IMR-90 (cell line): ENCODE results near the gene PARP12. TPM values are rescaled to one million over a fixed set of nuclear protein-coding genes. Genes with fewer than 3 reads are reported as not detected.

ENCODE experiments used
- ATAC-seq: fragments of 200-7000 bp; cut with Tn5 transposase; 2 replicates; pipeline ENCODE4 v1.9.1; 2020; ENCODE audit warnings: low read depth, mild to moderate bottlenecking, moderate library complexity
- BruUV-seq: library from RNA; stranded (reverse); fragments of 400-500 nt; replicated peaks from 2 replicates; lab custom pipeline; 2021; lab: Mats Ljungman, UMichigan
- CTCF ChIA-PET: fragments of 300-600 bp; formaldehyde crosslinking; extraction: SDS; loops from one replicate; lab custom pipeline; 2021; ENCODE audit warnings: antibody characterized with exemption; lab: Yijun Ruan, JAX
- POLR2A ChIA-PET: fragments of 300-600 bp; sonication (Branson Sonifier 250); formaldehyde crosslinking; loops from one replicate; lab custom pipeline; 2022; ENCODE audit warnings: antibody characterized with exemption; ENCODE audit not compliant: unreplicated experiment; lab: Charles Lee
- DNase-seq: peaks from one replicate; pipeline ENCODE4 v3.0.0; 2013
- H2AFZ ChIP-seq: replicated peaks from 2 replicates; pipeline ENCODE3; 2013; ENCODE audit warnings: low read length, mild to moderate bottlenecking; ENCODE audit not compliant: poor library complexity
- H2AK5ac ChIP-seq: 2 replicates; pipeline ENCODE4 v1.6.1; 2013; ENCODE audit warnings: low read depth, low read length, inconsistent platforms
- H2AK9ac ChIP-seq: replicated peaks from 2 replicates; pipeline ENCODE3; 2013; ENCODE audit warnings: mild to moderate bottlenecking, low read depth, low read length, moderate library complexity; ENCODE audit not compliant: poor library complexity
- H2BK120ac ChIP-seq: 2 replicates; pipeline ENCODE4 v1.6.1; 2013; ENCODE audit warnings: low read depth, low read length, inconsistent platforms
- H2BK15ac ChIP-seq: 3 replicates; pipeline ENCODE4 v1.6.1; 2013; ENCODE audit warnings: low read depth, low read length, inconsistent platforms
- H2BK20ac ChIP-seq: 2 replicates; pipeline ENCODE4 v1.6.1; 2013; ENCODE audit warnings: low read depth, mild to moderate bottlenecking, inconsistent platforms, low read length, moderate library complexity
- H2BK5ac ChIP-seq: 2 replicates; pipeline ENCODE4 v1.6.1; 2013; ENCODE audit warnings: mild to moderate bottlenecking, low read depth, low read length, inconsistent platforms; ENCODE audit not compliant: poor library complexity, severe bottlenecking
- H3K14ac ChIP-seq: replicated peaks from 2 replicates; pipeline ENCODE4 v1.6.1; 2013; ENCODE audit warnings: low read depth, low read length, inconsistent platforms
- H3K18ac ChIP-seq: 2 replicates; pipeline ENCODE4 v1.6.1; 2013; ENCODE audit warnings: low read depth, low read length, control low read depth
- H3K23ac ChIP-seq: 2 replicates; pipeline ENCODE4 v1.6.1; 2013; ENCODE audit warnings: low read depth, low read length, inconsistent platforms
- H3K27ac ChIP-seq: 2 replicates; pipeline ENCODE4 v1.5.1; 2013; ENCODE audit warnings: mild to moderate bottlenecking, control low read depth, low read length; ENCODE audit not compliant: insufficient read depth
- H3K27me3 ChIP-seq: 2 replicates; pipeline ENCODE4 v1.6.1; 2013; ENCODE audit warnings: low read length; ENCODE audit not compliant: control insufficient read depth, insufficient read depth
- H3K36me3 ChIP-seq: 2 replicates; pipeline ENCODE4 v1.6.1; 2013; ENCODE audit warnings: low read length, mixed read lengths; ENCODE audit not compliant: control insufficient read depth, insufficient read depth
- H3K4ac ChIP-seq: 2 replicates; pipeline ENCODE4 v1.6.1; 2013; ENCODE audit warnings: low read depth, low read length, inconsistent platforms
- H3K4me1 ChIP-seq: 2 replicates; pipeline ENCODE4 v1.6.1; 2013; ENCODE audit warnings: low read length, mixed read lengths; ENCODE audit not compliant: control insufficient read depth, insufficient read depth
- H3K4me2 ChIP-seq: 2 replicates; pipeline ENCODE4 v1.6.1; 2013; ENCODE audit warnings: low read depth, mild to moderate bottlenecking, control low read depth, low read length, moderate library complexity
- H3K4me3 ChIP-seq: 2 replicates; pipeline ENCODE4 v1.5.1; 2013; ENCODE audit warnings: low read depth, mild to moderate bottlenecking, control low read depth, low read length, moderate library complexity; ENCODE audit not compliant: insufficient read depth
- H3K56ac ChIP-seq: 2 replicates; pipeline ENCODE4 v1.6.1; 2013; ENCODE audit warnings: low read length, inconsistent platforms; ENCODE audit not compliant: insufficient read depth; ENCODE audit errors: extremely low read depth
- H3K79me1 ChIP-seq, 2 experiments: 2 replicates each; pipeline ENCODE4 v1.6.1; 2013; ENCODE audit warnings: low read length in 2 of 2, inconsistent platforms in 1 of 2, low read depth in 1 of 2
- H3K9ac ChIP-seq: 2 replicates; pipeline ENCODE4 v1.6.1; 2013; ENCODE audit warnings: low read depth, low read length, control low read depth
- H3K9me1 ChIP-seq: 2 replicates; pipeline ENCODE4 v1.6.1; 2013; ENCODE audit warnings: low read length, inconsistent platforms; ENCODE audit not compliant: insufficient read depth
- H3K9me3 ChIP-seq: 2 replicates; pipeline ENCODE4 v1.6.1; 2013; ENCODE audit warnings: low read length; ENCODE audit not compliant: control insufficient read depth, insufficient read depth
- H4K20me1 ChIP-seq: 2 replicates; pipeline ENCODE4 v1.6.1; 2013; ENCODE audit warnings: low read length, inconsistent platforms; ENCODE audit not compliant: insufficient read depth
- H4K5ac ChIP-seq: 2 replicates; pipeline ENCODE4 v1.6.1; 2013; ENCODE audit warnings: mild to moderate bottlenecking, low read depth, low read length, control low read depth
- H4K8ac ChIP-seq, 2 experiments: 2 replicates each; pipeline ENCODE4 v1.6.1; 2013; ENCODE audit warnings: low read depth in 2 of 2, low read length in 2 of 2, control low read depth in 1 of 2, inconsistent platforms in 1 of 2
- H4K91ac ChIP-seq: 2 replicates; pipeline ENCODE4 v1.6.1; 2013; ENCODE audit warnings: low read depth, low read length, inconsistent platforms; ENCODE audit not compliant: insufficient read depth
- MAZ ChIP-seq: IDR thresholded peaks from 2 replicates; pipeline ENCODE4 v1.6.1; 2012; ENCODE audit warnings: low read depth, mild to moderate bottlenecking, low read length, improper control_type of control experiment, moderate library complexity, borderline replicate concordance
- NFE2L2 ChIP-seq: fragments of 150-350 bp; IDR thresholded peaks from 2 replicates; pipeline ENCODE4 v1.6.1; 2016; ENCODE audit warnings: low read depth, mild to moderate bottlenecking, low read length
- SMC3 ChIP-seq: fragments of 150-350 bp; IDR thresholded peaks from 2 replicates; pipeline ENCODE4 v1.6.1; 2016; ENCODE audit warnings: low read depth, mild to moderate bottlenecking, antibody characterized with exemption, low read length, moderate library complexity
- WGBS, 2 experiments: methylation state at CpG; one replicate each; pipeline versions ENCODE4 v1.1.5 to v1.1.7; 2013; ENCODE audit warnings: missing lambda C conversion rate in 2 of 2; ENCODE audit not compliant: insufficient read length in 1 of 2; ENCODE audit errors: extremely low coverage in 2 of 2; 5-methylcytosine and 5-hydroxymethylcytosine counted together
- dilution Hi-C: fragments of 300-500 bp; cut with HindIII; formaldehyde crosslinking; loops from one replicate; pipeline ENCODE4 v1.14.3; 2018; ENCODE audit warnings: low sequenced_read_pairs; ENCODE audit not compliant: unreplicated experiment
- in situ Hi-C: fragments of 300-500 bp; cut with MboI; formaldehyde crosslinking; loops from 3 replicates; pipeline ENCODE4 v1.14.3; 2019; ENCODE audit warnings: low sequenced_read_pairs, inconsistent platforms, mixed read lengths
- intact Hi-C: fragments of 100-400 bp; cut with micrococcal nuclease; formaldehyde crosslinking; loops from 2 replicates; pipeline ENCODE4 v1.10.0; 2022
- polyA plus RNA-seq, 3 experiments: library from polyadenylated mRNA; depleted of rRNA; stranded (reverse); fragments of >200 nt; gene quantifications; 2 replicates each; pipeline ENCODE4 v1.2.3, GENCODE V29; 2012; ENCODE audit warnings: low replicate concordance in 1 of 3
- total RNA-seq: library from RNA; depleted of rRNA; stranded (reverse); fragments of >200 nt; gene quantifications from 2 replicates; pipeline ENCODE4 v1.2.3, GENCODE V29; 2012

The PARP12 gene
- total and polyA plus RNA-seq, 2 of the 4 experiments (the other 2 are of a cell fraction), result 7.2 to 11.3 TPM

DNA sequence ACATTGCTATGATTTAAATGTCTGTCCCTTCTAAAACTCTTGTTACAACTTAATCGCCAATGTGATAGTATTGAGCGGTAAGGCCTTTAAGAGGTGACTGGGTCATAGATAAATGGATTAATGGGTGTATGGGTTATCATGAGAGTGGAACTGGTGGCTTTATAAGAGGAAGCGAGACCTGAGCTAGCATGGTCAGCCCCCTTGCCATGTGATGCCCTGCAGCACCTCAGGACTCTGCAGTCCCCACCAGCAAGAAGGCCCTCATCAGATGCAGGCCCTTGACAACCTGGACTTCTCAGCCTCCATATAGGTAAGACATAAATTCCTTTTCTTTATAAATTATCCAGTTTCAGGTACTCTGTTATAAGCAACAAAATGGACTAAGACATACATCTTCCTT lies 15.6 kb downstream of the PARP12 start:
- Histone ChIP-seq H3K9ac (no peak overlapping the region), H3K9me1 (no peaks in the 10 kb centered on the region), H2AK9ac (no peak overlapping the region), H2BK20ac (no peak overlapping the region), H3K4ac (no peak overlapping the region), H3K14ac (no peak overlapping the region), H3K9me3 (no peaks in the 10 kb centered on the region), H3K27ac (no peak overlapping the region), H3K27me3 (no peaks in the 10 kb centered on the region), H4K20me1 (no peaks in the 10 kb centered on the region), H3K36me3 (peaks cover 5% of the 10 kb centered on the region), H3K4me2 (no peak overlapping the region), H4K5ac (no peak overlapping the region), H3K56ac (no peak overlapping the region), H3K79me1 (peaks cover 0 to 13% of the 10 kb centered on the region in 2 experiments; a peak in 1 of 4 replicates), H2BK120ac (no peak overlapping the region), H2AFZ (no peak overlapping the region), H3K23ac (no peak overlapping the region), H3K4me1 (peaks cover 1% of the 10 kb centered on the region; the same call in 1 of the 2 replicates), H2BK15ac (no peak overlapping the region), H2BK5ac (no peak overlapping the region), H4K8ac (no peak overlapping the region), H3K4me3 (no peak overlapping the region), H4K91ac (no peak overlapping the region), H3K18ac (no peak overlapping the region), H2AK5ac (no peak overlapping the region)
- WGBS, 2 experiments, result no CpG with 5 or more reads among the region's 3 CpGs
- ChIA-PET POLR2A (no interaction called here), CTCF (no interaction called here)
- in situ Hi-C loops (no loop called here), dilution Hi-C loops (no loop called here), intact Hi-C loops (no loop called here)
- ATAC-seq (no peak), DNase-seq (no peak)
- TF ChIP-seq NFE2L2, result no peak
- TF ChIP-seq SMC3, result no peak
- TF ChIP-seq MAZ, result no peak
- BruUV-seq, result no TSS peak
